Prostate gland (tissue), 2 donors: Measurements from ENCODE around the gene TMEM63C.

Experiments
- CTCF ChIP-seq, 4 experiments: fragments of 200-600 bp in 2 of 4; fragments of 450-650 bp in 2 of 4; sonication (generic) in 2 of 4; IDR thresholded peaks; 1 replicate in 3 of 4; 2 replicates in 1 of 4; pipeline ENCODE4 v1.5.1; 2016 to 2019; ENCODE audit warnings: antibody characterized with exemption in 4 of 4, mild to moderate bottlenecking in 2 of 4, moderate library complexity in 2 of 4
- POLR2AphosphoS5 ChIP-seq: sonication (generic); formaldehyde crosslinking; IDR thresholded peaks from one replicate; pipeline ENCODE4 v1.6.1; 2017; ENCODE audit warnings: antibody characterized with exemption

- TF ChIP-seq POLR2AphosphoS5: no peak
- TF ChIP-seq CTCF (IDR thresholded peaks at IDR 0.05): no peak
These were observed 13.1 kb downstream of the TMEM63C start for GRCh38 chr14:77194706-77195105.
